Measurements from ENCODE around the gene ARHGEF4. TPM values are rescaled to one million over a fixed set of nuclear protein-coding genes. Genes with fewer than 3 reads are reported as not detected.
A peak's percentile ranks its signal among the peaks of the same experiment; 100 is the strongest.

The ARHGEF4 gene
- polyA plus RNA-seq, 3 donors: 0.05 TPM; not detected in 2

DNA sequence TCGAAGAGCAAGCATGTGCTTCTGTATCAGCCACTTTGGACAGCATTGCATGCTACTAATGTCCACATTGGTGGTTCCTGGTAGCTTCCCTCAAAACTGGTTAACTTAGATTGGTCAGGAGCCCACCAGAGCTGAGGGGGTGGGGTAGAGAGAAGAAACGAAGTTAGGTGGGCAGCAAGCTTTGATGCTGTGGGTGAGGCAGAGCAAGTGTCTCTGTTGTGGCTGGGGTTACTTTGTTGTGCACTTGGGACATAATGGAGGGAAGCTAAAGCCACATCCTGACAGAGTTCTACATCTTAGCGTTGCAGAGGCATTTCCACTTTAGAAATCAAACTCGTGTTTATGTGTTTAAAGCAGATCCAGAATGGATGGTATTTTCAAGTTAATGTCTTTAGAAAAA is 173.9 kb downstream of the ARHGEF4 start:
- no peaks in the 10 kb centered on the region for H3K36me3 Mint-ChIP-seq
- H3K4me1 ChIP-seq (ENCODE audit: control insufficient read depth in 1 of 2, insufficient read depth in 2 of 2, low read length in 2 of 2): no peaks in the 10 kb centered on the region
- peaks cover 0 to 4% (median 2%) of the 10 kb centered on the region in 7 donors for H3K9me3 Mint-ChIP-seq
- no peak for DNase-seq
- no peaks in the 10 kb centered on the region for H3K9me3 ChIP-seq (replicated peaks in 1 of 2; ENCODE audit: control insufficient read depth in 1 of 2, insufficient read depth in 1 of 2, low read length in 2 of 2)
- H2AFZ ChIP-seq (ENCODE audit: insufficient read depth, low read depth, low read length, poor library complexity, severe bottlenecking): no peak overlapping the region
- no peak overlapping the region for H3K9ac ChIP-seq (ENCODE audit: insufficient read depth, low read length, poor library complexity, severe bottlenecking)
- TF ChIP-seq CTCF (IDR thresholded peaks at IDR 0.05): no peak
- no peak overlapping the region for H3K27ac ChIP-seq (ENCODE audit: low read depth in 1 of 2, low read length in 2 of 2)
- H3K79me2 ChIP-seq (ENCODE audit: insufficient read depth, low read length): no peaks in the 10 kb centered on the region
- no peaks in the 10 kb centered on the region for H4K20me1 ChIP-seq (ENCODE audit: insufficient read depth, low read length)
- no peaks in the 10 kb centered on the region for H3K4me1 Mint-ChIP-seq
- H3K4me3 Mint-ChIP-seq: no peak overlapping the region
- no peaks in the 10 kb centered on the region for H3K36me3 ChIP-seq (replicated peaks in 1 of 2; ENCODE audit: control insufficient read depth in 1 of 2, insufficient read depth in 2 of 2, low read length in 2 of 2)
- peaks cover 14 to 21% (median 21%) of the 10 kb centered on the region in 3 donors for H3K27me3 Mint-ChIP-seq (ENCODE audit: low read depth in 3 of 3)
- H3K4me3 ChIP-seq (replicated peaks in 1 of 3; ENCODE audit: low read depth in 2 of 3, low read length in 3 of 3): no peak overlapping the region
- H3K4me2 ChIP-seq (replicated peaks; ENCODE audit: extremely low read depth, low read length, poor library complexity, severe bottlenecking): no peak overlapping the region
- H3K27me3 ChIP-seq (ENCODE audit: control insufficient read depth in 2 of 2, insufficient read depth in 2 of 2, low read length in 2 of 2): peaks cover 4 to 8% of the 10 kb centered on the region in 2 donors
- H3K27ac Mint-ChIP-seq: peak overlapping the region in 2 of 7 donors; percentile 3 to 28
- intact Hi-C loops (cut with micrococcal nuclease): no loop called here
- WGBS (ENCODE audit: insufficient coverage): 38% methylated on average over 4 of the region's 4 CpGs

GRCh38 chr2:131011486-131011885 is 174.8 kb downstream of the ARHGEF4 start:
- peak overlapping the region in 1 of 7 donors; percentile 39 for H3K27ac Mint-ChIP-seq
- DNase-seq: no peak
- intact Hi-C loops (cut with micrococcal nuclease): no loop called here
- H3K4me2 ChIP-seq (replicated peaks; ENCODE audit: extremely low read depth, low read length, poor library complexity, severe bottlenecking): no peak overlapping the region
- H3K4me1 Mint-ChIP-seq: peaks cover 2% of the 10 kb centered on the region
- H3K36me3 Mint-ChIP-seq: no peaks in the 10 kb centered on the region
- H3K4me3 Mint-ChIP-seq: peak overlapping the region in 1 of 2 donors; percentile 33
- no peaks in the 10 kb centered on the region for H3K36me3 ChIP-seq (replicated peaks in 1 of 2; ENCODE audit: control insufficient read depth in 1 of 2, insufficient read depth in 2 of 2, low read length in 2 of 2)
- peaks cover 4 to 8% of the 10 kb centered on the region in 2 donors for H3K27me3 ChIP-seq (ENCODE audit: control insufficient read depth in 2 of 2, insufficient read depth in 2 of 2, low read length in 2 of 2)
- H3K4me3 ChIP-seq (replicated peaks in 1 of 3; ENCODE audit: low read depth in 2 of 3, low read length in 3 of 3): no peak overlapping the region
- peaks cover 18 to 23% (median 23%) of the 10 kb centered on the region in 3 donors for H3K27me3 Mint-ChIP-seq (ENCODE audit: low read depth in 3 of 3)
- WGBS (ENCODE audit: insufficient coverage): 72% methylated on average over 5 of the region's 7 CpGs
- H3K27ac ChIP-seq (ENCODE audit: low read depth in 1 of 2, low read length in 2 of 2): no peak overlapping the region
- H3K9me3 ChIP-seq (replicated peaks in 1 of 2; ENCODE audit: control insufficient read depth in 1 of 2, insufficient read depth in 1 of 2, low read length in 2 of 2): no peaks in the 10 kb centered on the region
- no peaks in the 10 kb centered on the region for H3K79me2 ChIP-seq (ENCODE audit: insufficient read depth, low read length)
- no peaks in the 10 kb centered on the region for H4K20me1 ChIP-seq (ENCODE audit: insufficient read depth, low read length)
- H3K9me3 Mint-ChIP-seq: peaks cover 0 to 4% (median 0%) of the 10 kb centered on the region in 7 donors
- H3K4me1 ChIP-seq (ENCODE audit: control insufficient read depth in 1 of 2, insufficient read depth in 2 of 2, low read length in 2 of 2): no peaks in the 10 kb centered on the region
- no peak overlapping the region for H2AFZ ChIP-seq (ENCODE audit: insufficient read depth, low read depth, low read length, poor library complexity, severe bottlenecking)
- H3K9ac ChIP-seq (ENCODE audit: insufficient read depth, low read length, poor library complexity, severe bottlenecking): no peak overlapping the region
- no peak for TF ChIP-seq CTCF (IDR thresholded peaks at IDR 0.05)

Measured in CD14-positive monocyte (primary cell).